HL-60 (cell line): ENCODE measurements around the gene TGIF2.

Experiments used
- DNase-seq, 2 experiments: peaks; one replicate each; pipeline ENCODE4 v3.0.0-alpha.2; 2010 to 2020; ENCODE audit warnings: low read depth in 1 of 2, low spot score in 1 of 2
- H3K27ac ChIP-seq: fragments of 250-450 bp; sonication (Bioruptor Pico); replicated peaks from 2 replicates; pipeline ENCODE4 v1.5.1; 2020; ENCODE audit warnings: mild to moderate bottlenecking, moderate library complexity
- H3K27me3 ChIP-seq: fragments of 250-450 bp; sonication (Bioruptor Pico); 2 replicates; pipeline ENCODE4 v1.5.1; 2021; ENCODE audit warnings: mild to moderate bottlenecking, moderate library complexity; ENCODE audit not compliant: insufficient read depth, poor library complexity, severe bottlenecking
- H3K4me3 ChIP-seq: replicated peaks from 2 replicates; pipeline ENCODE4 v1.5.1; 2011; ENCODE audit warnings: mild to moderate bottlenecking, control low read depth, low read length; ENCODE audit not compliant: insufficient read depth
- GABPA ChIP-seq: IDR thresholded peaks from 2 replicates; pipeline ENCODE4 v1.6.1; 2012; ENCODE audit warnings: low read depth
- POLR2AphosphoS5 ChIP-seq: IDR thresholded peaks from 2 replicates; pipeline ENCODE4 v1.6.1; 2012; ENCODE audit warnings: low read depth
- SPI1 ChIP-seq: IDR thresholded peaks from 2 replicates; pipeline ENCODE4 v1.6.1; 2012; ENCODE audit warnings: low read depth, mild to moderate bottlenecking, borderline replicate concordance
- TF ChIP-seq, protein P1 (sequence below): IDR thresholded peaks from one replicate; pipeline ENCODE4 v1.5.1; 2011; ENCODE audit warnings: low read length, control low read depth, inconsistent platforms; ENCODE audit not compliant: insufficient read depth
- TF ChIP-seq, protein P2 (sequence below): IDR thresholded peaks from 2 replicates; pipeline ENCODE4 v1.6.1; 2012; ENCODE audit warnings: low read depth; ENCODE audit not compliant: insufficient replicate concordance

TGIF2 gene

GRCh38 chr20:36540551-36541211 lies 32.7 kb upstream of the TGIF2 start:
- Histone ChIP-seq H3K4me3 (no peak overlapping the region), H3K27ac (no peak overlapping the region), H3K27me3 (peaks cover 9% of the 10 kb centered on the region)
- TF ChIP-seq, protein P1, sequence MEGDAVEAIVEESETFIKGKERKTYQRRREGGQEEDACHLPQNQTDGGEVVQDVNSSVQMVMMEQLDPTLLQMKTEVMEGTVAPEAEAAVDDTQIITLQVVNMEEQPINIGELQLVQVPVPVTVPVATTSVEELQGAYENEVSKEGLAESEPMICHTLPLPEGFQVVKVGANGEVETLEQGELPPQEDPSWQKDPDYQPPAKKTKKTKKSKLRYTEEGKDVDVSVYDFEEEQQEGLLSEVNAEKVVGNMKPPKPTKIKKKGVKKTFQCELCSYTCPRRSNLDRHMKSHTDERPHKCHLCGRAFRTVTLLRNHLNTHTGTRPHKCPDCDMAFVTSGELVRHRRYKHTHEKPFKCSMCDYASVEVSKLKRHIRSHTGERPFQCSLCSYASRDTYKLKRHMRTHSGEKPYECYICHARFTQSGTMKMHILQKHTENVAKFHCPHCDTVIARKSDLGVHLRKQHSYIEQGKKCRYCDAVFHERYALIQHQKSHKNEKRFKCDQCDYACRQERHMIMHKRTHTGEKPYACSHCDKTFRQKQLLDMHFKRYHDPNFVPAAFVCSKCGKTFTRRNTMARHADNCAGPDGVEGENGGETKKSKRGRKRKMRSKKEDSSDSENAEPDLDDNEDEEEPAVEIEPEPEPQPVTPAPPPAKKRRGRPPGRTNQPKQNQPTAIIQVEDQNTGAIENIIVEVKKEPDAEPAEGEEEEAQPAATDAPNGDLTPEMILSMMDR = no peak
- TF ChIP-seq, protein P2, sequence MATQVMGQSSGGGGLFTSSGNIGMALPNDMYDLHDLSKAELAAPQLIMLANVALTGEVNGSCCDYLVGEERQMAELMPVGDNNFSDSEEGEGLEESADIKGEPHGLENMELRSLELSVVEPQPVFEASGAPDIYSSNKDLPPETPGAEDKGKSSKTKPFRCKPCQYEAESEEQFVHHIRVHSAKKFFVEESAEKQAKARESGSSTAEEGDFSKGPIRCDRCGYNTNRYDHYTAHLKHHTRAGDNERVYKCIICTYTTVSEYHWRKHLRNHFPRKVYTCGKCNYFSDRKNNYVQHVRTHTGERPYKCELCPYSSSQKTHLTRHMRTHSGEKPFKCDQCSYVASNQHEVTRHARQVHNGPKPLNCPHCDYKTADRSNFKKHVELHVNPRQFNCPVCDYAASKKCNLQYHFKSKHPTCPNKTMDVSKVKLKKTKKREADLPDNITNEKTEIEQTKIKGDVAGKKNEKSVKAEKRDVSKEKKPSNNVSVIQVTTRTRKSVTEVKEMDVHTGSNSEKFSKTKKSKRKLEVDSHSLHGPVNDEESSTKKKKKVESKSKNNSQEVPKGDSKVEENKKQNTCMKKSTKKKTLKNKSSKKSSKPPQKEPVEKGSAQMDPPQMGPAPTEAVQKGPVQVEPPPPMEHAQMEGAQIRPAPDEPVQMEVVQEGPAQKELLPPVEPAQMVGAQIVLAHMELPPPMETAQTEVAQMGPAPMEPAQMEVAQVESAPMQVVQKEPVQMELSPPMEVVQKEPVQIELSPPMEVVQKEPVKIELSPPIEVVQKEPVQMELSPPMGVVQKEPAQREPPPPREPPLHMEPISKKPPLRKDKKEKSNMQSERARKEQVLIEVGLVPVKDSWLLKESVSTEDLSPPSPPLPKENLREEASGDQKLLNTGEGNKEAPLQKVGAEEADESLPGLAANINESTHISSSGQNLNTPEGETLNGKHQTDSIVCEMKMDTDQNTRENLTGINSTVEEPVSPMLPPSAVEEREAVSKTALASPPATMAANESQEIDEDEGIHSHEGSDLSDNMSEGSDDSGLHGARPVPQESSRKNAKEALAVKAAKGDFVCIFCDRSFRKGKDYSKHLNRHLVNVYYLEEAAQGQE = no peak
- TF ChIP-seq POLR2AphosphoS5 (no peak), SPI1 (no peak), GABPA (no peak)
- DNase-seq = no peak

GRCh38 chr20:36541227-36541767 lies 32.1 kb upstream of the TGIF2 start, which contains the start of gene MYL9:
TSS of gene MYL9 (plus strand) at chr20:36541519. CDS start at chr20:36544885, 3,366 bp downstream.
- Histone ChIP-seq H3K27ac (no peak within 1 kb of the TSS), H3K27me3 (peaks cover 9% of the 10 kb centered on the region), H3K4me3 (no peak within 1 kb of the TSS)
- TF ChIP-seq, protein P2 = no peak
- TF ChIP-seq SPI1 = no peak
- TF ChIP-seq GABPA = no peak
- TF ChIP-seq POLR2AphosphoS5 = no peak
- TF ChIP-seq, protein P1 = no peak
- DNase-seq = no peak

DNA sequence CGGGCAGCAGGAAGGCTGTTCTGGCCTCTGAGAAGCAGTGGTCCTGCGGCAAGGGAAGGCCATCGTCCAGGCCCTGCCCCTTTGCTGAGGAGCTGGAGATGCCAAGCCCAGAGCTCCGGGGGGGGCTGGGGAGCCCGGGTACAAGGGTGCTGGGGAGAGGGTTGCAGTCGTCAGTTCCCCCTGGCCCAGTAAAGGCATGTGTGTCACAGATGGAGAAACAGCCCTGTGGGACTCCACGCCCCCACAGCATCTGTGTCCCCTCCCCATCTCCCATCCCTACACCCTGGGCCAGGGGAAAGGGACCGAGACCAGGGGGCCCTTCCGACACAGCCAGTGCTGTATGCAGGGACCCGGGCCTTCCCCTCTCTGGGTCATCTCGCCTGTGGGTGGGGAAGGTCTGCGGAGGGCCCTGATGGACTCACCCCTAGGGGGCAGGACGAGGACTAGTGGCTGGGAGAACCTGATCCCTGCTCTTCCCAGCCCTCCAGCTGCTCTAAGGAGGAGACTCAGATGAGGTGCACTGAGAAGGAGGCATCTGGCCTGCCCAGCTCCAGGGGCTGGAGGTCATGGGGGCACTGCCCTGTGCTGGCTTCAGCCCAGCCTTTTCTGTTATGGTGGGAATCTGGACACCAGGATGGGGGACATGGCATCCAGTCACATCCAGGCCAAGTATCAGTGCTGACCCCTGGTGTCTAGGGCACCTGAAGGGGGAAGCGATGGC lies 31.5 kb upstream of the TGIF2 start:
- TF ChIP-seq, protein P1 = no peak
- TF ChIP-seq SPI1 = no peak
- peaks cover 9% of the 10 kb centered on the region for H3K27me3 ChIP-seq
- no peak overlapping the region for H3K4me3 ChIP-seq
- H3K27ac ChIP-seq = no peak overlapping the region
- no peak for DNase-seq
